ENCODE measurements around the gene MRGPRE.

MRGPRE gene

DNA sequence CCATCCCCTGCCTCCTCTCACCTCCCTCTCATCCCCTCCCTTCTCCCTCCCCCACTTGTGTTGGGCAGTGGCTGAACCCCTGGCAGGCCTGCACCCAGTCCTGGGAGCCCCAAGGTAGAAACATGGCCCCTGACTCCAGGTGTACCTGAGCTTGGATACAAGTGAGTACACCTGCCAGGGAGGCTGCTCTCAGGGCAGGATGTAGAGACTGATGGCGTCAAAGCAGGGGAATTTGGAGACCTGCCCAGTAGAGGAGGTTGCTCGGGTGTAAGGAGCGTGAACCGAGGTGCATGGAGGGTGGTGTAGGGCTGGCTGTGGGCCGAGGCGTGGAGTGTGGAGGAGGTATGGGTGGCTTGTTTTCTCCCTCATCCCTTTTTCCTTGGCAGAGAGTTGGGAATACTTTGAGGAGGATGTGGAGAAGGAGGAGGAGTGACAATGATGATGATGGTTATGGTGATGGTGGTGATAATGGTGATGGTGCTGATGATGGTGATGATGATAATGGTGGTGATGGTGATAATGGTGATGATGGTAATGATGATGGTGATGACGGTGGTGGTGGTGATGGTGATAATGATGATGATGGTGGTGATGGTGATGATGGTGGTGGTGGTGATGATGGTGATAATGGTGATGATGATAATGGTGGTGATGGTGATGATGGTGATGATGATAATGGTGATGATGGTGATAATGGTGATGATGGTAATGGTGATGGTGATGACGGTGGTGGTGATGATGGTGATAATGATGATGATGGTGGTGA, 25.9 kb downstream of the MRGPRE start:
- H3K27me3 Mint-ChIP-seq: peaks cover 5% of the 10 kb centered on the region
- no peaks in the 10 kb centered on the region for H3K4me1 Mint-ChIP-seq
- no peak for ATAC-seq
- H3K36me3 Mint-ChIP-seq: no peaks in the 10 kb centered on the region
- no peaks in the 10 kb centered on the region for H3K9me3 Mint-ChIP-seq
- no peak overlapping the region for H3K27ac Mint-ChIP-seq
- no peak overlapping the region for H3K4me3 Mint-ChIP-seq

DNA sequence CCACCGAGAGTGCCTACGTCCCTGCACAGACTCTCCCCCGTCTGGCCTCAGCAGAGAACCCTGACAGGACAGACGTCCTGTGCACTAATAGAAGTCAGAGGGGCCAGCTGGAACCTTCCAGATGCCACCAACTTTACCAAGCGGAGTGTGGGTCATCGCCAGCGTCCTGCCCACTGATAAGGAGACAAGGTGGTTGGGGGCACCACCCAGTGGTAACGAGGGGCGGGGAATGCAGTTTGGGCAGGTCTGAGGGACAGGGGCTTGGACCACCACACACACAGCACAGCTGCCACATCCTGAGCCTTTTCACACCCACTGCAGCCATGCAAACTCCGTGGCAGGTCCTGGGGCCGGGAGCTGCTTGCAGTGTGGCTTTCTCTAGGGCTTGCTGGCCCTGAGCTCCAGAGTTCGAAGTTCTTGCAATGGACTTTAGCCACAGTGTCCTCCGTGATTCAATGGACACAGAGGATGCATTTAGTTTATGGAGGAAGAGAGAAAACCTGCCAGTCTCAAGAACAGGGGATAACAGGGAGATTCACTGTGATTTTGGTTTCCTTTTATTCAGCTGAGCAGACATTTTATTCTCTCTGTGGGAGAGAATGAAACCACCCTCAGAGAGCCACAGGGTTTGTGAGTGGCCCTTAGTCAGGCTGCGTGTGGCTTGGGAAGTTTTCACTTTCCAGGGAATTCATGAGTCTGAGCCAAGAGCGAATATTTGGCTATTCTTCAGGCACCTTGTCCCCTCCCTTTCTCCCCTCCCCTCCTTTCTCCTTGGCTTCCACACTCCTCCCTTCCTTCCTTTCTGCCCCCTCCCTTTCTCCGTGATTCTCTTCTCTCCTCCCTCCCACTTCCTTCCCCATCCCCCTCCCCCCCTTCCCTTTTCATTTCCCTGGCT, 26.7 kb downstream of the MRGPRE start:
- H3K36me3 Mint-ChIP-seq: no peaks in the 10 kb centered on the region
- no peak for ATAC-seq
- no peak overlapping the region for H3K4me3 Mint-ChIP-seq
- H3K27ac Mint-ChIP-seq: no peak overlapping the region
- no peaks in the 10 kb centered on the region for H3K4me1 Mint-ChIP-seq
- no peaks in the 10 kb centered on the region for H3K9me3 Mint-ChIP-seq
- H3K27me3 Mint-ChIP-seq: peaks cover 13% of the 10 kb centered on the region

DNA sequence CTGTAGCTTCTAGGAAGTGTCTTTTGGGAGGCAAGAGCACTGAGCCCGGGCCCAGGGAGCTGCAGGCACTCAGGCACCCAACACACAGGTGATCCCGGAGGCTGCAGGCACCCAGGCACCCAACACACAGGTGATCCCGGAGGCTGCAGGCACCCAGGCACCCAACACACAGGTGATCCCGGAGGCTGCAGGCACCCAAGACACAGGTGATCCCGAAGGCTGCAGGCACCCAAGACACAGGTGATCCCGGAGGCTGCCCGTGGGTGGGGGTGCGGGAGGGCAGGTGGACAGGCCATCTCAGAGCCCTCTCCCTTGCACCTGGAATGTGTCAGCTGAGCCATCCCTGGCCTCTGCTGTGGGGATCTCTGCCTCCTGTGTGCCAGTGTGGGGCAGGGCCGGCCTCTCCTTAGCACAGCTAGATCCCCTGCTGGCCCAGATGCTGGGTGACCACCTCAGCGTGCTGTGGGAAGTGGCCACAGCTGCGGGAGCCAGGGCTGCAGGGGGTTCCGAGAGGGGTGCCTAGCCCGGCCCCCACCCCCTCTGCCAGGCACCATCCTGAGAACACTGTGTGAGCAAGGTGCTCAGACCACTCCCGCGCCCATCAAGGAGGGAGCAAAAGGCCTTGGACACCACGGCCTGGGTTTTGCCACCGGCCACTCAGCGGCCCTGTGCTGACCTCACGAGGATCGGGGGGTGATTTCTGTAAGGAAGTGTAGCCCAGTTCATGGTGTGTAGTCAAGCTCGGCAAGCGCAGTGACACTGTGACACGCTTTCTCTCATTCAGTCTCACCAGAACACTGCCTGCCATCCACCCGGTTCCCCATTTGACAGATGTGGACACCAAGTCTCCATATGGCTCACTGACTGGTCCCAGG, 27.8 kb downstream of the MRGPRE start:
- Mint-ChIP-seq H3K36me3 (no peaks in the 10 kb centered on the region), H3K9me3 (no peaks in the 10 kb centered on the region), H3K4me1 (no peaks in the 10 kb centered on the region), H3K4me3 (no peak overlapping the region), H3K27me3 (peaks cover 18% of the 10 kb centered on the region), H3K27ac (no peak overlapping the region)
- ATAC-seq: no peak

DNA sequence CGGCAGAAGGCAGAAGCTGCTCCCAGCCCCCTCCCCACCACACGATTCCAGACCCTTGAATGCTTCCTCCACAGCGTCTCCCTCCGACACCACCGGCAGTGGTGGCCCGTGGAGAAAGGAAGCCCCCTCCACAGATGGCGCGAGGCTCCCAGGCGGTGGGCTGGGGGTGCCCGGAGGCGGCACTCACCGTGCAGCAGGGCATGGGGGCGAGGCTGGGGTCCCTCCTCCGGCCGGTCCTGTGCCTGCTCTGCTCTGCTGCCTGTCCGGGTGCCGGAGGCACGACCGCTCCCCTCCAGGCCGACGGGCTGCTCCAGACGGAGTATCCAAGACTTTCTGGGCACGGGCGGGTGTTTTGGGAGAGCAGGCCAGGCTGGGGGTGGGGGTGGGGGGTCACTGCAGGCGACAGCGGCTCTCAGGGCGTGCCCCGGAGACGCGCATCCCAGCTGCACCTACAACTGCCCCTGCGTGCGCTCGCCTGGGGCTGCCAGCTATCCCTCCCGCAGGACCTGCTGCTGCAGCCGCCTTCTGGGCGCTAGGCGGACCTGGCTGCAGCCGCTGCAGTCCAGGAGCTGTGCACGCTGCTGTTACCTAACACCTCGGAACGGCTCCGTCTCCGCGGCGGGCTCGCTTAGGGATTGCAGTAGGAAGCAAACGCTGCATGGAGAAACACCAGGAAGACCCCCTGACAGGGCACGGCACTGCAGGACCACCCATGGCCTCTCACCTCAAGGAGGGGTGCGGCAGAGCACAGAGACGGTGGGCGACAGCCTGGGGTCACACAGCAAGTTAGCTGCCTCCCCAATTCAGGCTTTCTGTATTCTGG, 28.8 kb downstream of the MRGPRE start:
- H3K4me1 Mint-ChIP-seq: no peaks in the 10 kb centered on the region
- no peak overlapping the region for H3K27ac Mint-ChIP-seq
- no peak for ATAC-seq
- H3K9me3 Mint-ChIP-seq: no peaks in the 10 kb centered on the region
- H3K27me3 Mint-ChIP-seq: peaks cover 22% of the 10 kb centered on the region
- H3K36me3 Mint-ChIP-seq: no peaks in the 10 kb centered on the region
- H3K4me3 Mint-ChIP-seq: no peak overlapping the region

DNA sequence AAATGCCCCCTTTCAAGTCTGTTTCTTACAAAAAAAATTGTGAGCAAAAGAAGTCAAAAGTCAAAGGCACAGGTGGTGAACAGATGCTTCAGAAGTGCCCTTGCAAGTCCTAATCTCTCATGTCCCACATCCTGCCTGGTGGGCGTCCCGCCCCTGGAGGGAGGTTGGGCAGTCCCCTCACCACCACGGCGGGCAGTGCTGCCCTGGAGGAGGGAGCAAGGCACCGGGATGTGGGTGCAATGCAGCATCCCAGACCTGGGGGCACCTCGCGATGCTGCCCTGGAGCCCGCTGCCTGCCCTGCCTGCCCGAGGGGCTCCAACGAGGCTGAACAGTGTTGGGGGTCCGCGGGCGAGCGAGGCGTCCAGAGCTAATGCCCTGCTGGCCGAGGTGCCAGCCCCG, 29.5 kb downstream of the MRGPRE start:
- ATAC-seq: no peak
- H3K4me1 Mint-ChIP-seq: no peaks in the 10 kb centered on the region
- H3K9me3 Mint-ChIP-seq: no peaks in the 10 kb centered on the region
- peaks cover 28% of the 10 kb centered on the region for H3K27me3 Mint-ChIP-seq
- no peak overlapping the region for H3K4me3 Mint-ChIP-seq
- no peaks in the 10 kb centered on the region for H3K36me3 Mint-ChIP-seq
- no peak overlapping the region for H3K27ac Mint-ChIP-seq

DNA sequence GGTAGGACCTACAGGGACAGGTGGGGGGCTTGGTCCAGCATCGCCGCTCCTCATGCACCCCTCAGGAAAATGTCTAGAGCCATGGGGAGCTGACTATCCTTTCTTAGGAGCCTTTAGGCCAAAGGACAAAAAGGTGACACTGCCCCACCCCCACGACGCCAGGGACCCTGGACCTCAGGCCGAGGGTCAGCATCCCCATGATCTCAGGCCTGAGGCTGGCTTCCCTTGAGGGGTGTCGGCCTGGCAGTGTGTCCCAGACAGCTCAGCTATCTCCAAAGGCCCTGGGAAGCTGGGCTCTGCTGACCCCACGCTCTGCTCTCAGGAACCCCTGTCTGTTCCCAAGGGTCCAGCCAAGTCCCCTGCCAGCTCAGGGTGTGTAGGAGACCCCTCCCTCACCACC, 29.9 kb downstream of the MRGPRE start:
- Mint-ChIP-seq H3K36me3 (no peaks in the 10 kb centered on the region), H3K4me1 (no peaks in the 10 kb centered on the region), H3K27me3 (peaks cover 33% of the 10 kb centered on the region), H3K9me3 (no peaks in the 10 kb centered on the region), H3K4me3 (no peak overlapping the region), H3K27ac (no peak overlapping the region)
- ATAC-seq: no peak

DNA sequence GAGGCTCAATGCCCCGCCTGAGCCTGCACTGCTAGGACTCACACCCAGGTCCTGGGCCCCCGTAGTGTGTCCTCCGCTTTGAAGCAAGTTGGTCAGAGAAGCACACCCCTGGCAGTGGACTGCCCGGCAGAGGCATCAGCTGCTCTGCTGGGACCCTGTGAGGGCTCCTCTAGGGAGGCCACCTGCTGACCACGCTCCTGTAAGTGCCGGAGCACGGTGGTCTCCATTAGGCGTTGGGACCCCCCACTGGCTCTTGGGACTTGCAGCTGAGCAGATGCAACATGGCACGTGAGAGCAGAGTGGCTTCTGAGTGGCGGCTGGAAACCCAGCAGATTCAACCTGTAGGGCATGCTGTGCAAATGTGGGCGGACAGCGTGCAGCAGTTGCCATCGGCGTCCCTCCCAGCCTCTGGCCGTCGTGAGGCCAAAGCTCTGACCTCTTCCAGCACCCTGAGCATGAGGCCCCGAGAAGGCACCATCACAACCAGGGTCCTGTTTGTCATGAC, 30.5 kb downstream of the MRGPRE start:
- Mint-ChIP-seq H3K9me3 (no peaks in the 10 kb centered on the region), H3K4me3 (no peak overlapping the region), H3K36me3 (no peaks in the 10 kb centered on the region), H3K27me3 (peaks cover 39% of the 10 kb centered on the region), H3K27ac (no peak overlapping the region), H3K4me1 (no peaks in the 10 kb centered on the region)
- ATAC-seq: no peak

DNA sequence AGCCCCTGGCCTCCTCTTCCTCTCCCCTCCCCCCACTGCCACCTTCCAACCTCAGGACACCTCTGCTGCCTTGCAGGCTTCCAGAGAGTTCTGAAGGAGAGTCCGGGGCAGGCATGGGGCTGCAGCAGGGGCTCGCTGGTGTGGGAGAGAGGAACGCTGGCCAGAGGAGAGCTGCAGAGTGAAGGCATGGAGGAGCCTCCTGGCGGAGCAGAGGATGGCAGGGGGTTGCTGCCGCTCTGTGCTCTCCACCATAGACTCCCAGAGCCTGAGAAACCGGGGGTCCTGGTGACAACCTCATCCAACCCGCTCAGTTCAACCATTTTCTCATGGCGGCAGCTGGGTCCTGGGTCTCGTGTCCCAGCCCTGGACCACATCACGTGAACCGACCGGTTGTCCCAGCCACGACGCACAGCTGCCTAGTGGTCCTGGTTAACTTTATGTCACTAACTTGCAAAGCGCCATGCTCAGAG, 31.1 kb downstream of the MRGPRE start:
- no peak overlapping the region for H3K4me3 Mint-ChIP-seq
- H3K27ac Mint-ChIP-seq: no peak overlapping the region

DNA sequence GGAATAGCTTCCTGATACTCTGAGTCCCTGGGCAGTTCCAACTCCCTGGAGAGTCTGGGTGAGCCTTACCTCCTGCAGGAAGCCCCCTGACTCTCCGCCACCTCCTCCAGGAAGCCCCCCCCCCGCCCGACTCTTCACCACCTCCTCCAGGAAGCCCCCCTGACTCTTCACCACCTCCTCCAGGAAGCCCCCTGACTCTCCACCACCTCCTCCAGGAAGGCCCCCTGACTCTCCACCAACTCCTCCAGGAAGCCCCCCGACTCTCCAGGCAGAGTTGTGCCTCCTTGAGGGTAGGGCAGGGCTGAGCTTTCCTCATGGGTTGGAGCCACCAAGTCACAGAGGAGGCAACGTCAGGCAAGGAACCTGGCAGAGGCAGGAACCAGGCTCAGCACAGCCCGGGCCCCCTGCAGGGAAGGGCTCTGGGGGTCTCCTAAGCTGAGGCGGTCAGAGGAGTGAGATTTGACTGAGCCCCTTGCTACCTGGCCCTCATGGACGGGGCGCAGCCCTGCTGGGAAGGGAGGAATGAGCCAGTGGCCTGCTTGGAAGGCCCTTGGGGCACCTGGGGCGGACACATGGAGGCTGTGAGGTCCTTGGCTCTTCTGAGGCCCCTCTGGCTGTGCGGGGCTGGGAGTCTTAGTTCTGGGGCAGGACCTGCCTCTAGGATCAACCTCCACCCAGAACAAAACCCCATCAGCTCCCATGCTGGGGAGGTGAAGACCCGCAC, 31.7 kb downstream of the MRGPRE start:
- Mint-ChIP-seq H3K36me3 (no peaks in the 10 kb centered on the region), H3K4me1 (no peaks in the 10 kb centered on the region), H3K4me3 (no peak overlapping the region), H3K27me3 (peaks cover 50% of the 10 kb centered on the region), H3K27ac (no peak overlapping the region), H3K9me3 (no peaks in the 10 kb centered on the region)
- ATAC-seq: no peak

More for the DNA sequence above, 31.1 kb downstream of the MRGPRE start:
- Mint-ChIP-seq H3K9me3 (no peaks in the 10 kb centered on the region), H3K27me3 (peaks cover 44% of the 10 kb centered on the region), H3K36me3 (no peaks in the 10 kb centered on the region), H3K4me1 (no peaks in the 10 kb centered on the region)
- ATAC-seq: no peak

DNA sequence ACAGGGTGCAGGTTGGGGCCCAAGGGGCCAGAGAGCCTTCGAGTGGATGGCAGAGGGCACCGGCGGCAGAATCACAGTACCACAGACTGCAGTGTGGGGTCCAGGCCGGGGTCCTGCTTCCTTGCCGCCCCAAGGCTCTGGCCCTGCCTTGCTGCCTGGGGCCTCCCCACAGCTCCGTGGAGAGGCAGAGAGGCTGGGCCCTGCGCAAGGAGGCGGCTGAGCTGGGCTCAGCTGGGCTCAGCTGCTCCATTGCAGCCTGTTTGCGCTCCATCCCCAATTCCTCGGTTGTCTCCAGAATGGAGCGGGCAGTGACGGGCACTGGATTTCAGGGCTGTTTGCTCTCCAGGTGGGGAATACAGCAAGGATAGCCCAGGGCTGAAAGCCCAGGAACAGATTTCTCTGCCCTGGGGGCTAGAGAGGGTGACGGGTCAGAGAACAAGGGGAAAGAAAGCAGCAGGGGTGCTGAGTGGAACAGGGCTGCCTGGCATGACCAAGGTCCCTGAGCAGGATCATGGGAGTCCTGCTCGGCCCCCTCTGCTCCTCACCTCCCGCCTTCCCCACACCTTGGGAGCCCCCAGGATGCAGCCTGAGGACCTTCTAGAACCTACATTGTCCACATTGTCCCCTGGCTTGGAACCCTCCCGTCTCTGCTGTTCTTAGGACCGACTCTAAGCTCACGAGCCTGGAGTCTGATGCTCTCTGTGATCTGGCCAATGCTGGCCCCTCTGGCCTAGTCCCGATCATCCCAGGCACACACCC, 32.5 kb downstream of the MRGPRE start:
- H3K36me3 Mint-ChIP-seq: no peaks in the 10 kb centered on the region
- H3K27ac Mint-ChIP-seq: no peak overlapping the region
- no peak for ATAC-seq
- H3K9me3 Mint-ChIP-seq: no peaks in the 10 kb centered on the region
- H3K4me1 Mint-ChIP-seq: no peaks in the 10 kb centered on the region
- H3K27me3 Mint-ChIP-seq: peaks cover 58% of the 10 kb centered on the region
- H3K4me3 Mint-ChIP-seq: no peak overlapping the region

DNA sequence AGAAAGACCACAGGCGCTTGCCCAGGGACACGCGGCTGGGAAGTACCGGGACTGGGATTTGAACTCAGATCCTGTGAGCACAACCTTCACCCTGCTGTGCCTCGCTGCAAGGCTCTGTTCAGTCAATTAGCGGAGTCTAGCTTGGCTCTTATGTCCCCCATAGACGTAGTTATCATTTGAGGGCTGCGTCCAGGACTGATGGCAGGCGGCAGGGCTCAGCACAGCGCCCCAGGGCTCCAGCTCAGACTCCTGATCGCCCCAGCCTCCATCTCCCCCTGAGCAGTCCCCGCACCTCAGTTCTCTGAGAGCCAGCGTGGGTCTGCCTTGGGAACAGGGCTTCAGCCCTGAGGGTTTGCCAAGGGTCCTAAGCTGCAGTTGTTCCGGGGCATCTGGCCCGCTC, 33.4 kb downstream of the MRGPRE start:
- Mint-ChIP-seq H3K4me1 (no peaks in the 10 kb centered on the region), H3K9me3 (no peaks in the 10 kb centered on the region), H3K4me3 (no peak overlapping the region), H3K36me3 (no peaks in the 10 kb centered on the region), H3K27ac (no peak overlapping the region), H3K27me3 (peaks cover 66% of the 10 kb centered on the region)
- ATAC-seq: no peak

DNA sequence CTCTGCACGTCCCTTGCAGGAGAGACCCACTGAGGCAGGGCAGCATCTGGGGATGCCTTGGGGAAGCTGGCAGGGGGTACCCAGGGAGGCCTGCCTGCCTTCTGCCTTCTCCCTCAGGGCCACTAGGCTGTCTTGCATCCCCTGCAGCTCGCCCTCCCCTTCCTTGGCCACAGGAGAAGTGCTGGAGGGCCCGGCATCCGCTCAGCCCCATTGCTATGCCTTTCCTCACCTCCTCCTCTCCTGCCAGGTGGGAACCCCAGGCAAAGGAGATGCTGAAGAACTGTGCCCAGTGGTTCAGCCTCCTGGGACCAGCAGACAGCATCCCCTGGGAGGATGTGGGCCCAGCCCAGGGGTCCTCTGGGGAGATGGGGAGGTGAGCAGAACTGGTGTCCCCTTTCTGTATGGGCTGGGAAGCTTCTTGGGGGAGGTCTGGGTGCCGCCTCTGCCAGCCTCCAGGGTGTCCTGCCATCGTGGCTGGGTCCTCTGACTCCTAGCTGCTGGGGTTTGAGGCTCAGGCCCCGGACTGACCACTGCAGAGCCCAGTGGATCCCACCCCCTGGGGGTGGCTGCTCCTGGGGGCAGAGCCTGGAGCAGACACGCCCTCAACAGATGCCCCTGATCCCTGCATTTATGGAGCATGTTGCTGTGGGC, 34.2 kb downstream of the MRGPRE start:
- Mint-ChIP-seq H3K27me3 (peaks cover 74% of the 10 kb centered on the region), H3K36me3 (no peaks in the 10 kb centered on the region), H3K4me3 (no peak overlapping the region), H3K9me3 (no peaks in the 10 kb centered on the region), H3K27ac (no peak overlapping the region), H3K4me1 (no peaks in the 10 kb centered on the region)
- ATAC-seq: no peak
